Measurements from ENCODE around the gene FAM98B. TPM values are rescaled to one million over a fixed set of nuclear protein-coding genes. Genes with fewer than 3 reads are reported as not detected.

FAM98B gene
- total RNA-seq, 2 experiments from 2014 or later, result 8.5 to 29.1 TPM

DNA sequence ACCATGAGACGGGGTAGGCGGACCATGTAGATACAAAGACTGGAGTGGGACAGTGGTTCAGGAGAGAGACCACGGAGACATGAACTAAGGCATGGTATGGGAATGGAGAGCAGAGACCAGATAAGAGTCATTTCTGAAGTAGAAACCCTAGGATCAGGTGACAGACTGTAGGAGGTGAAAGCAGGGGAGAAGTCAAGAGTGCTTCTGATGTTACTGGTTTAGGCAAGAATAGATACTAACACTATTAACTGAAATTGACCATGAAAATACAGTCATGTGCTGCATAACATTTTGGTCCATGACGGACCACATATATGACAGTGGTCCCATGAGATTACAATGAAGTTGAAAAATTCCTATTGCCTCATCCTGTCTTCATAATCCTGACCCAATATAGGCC, 69.0 kb downstream of the FAM98B start:
- H2AFZ ChIP-seq (ENCODE audit: low read length), result no peak overlapping the region
- ChIA-PET CTCF (ENCODE audit: unreplicated experiment) (no interaction called here), POLR2A (interaction anchor here (0.7 to 1.2 kb wide), 3 partner anchors 9 to 12 kb away, joined by 3 to 5 read pairs (median 3); no protein-coding TSS in a partner anchor)
- no peak for TF ChIP-seq EZH2phosphoT487 (IDR thresholded peaks at IDR 0.05; ENCODE audit: borderline replicate concordance, low read depth, low read length)
- TF ChIP-seq, protein P1, sequence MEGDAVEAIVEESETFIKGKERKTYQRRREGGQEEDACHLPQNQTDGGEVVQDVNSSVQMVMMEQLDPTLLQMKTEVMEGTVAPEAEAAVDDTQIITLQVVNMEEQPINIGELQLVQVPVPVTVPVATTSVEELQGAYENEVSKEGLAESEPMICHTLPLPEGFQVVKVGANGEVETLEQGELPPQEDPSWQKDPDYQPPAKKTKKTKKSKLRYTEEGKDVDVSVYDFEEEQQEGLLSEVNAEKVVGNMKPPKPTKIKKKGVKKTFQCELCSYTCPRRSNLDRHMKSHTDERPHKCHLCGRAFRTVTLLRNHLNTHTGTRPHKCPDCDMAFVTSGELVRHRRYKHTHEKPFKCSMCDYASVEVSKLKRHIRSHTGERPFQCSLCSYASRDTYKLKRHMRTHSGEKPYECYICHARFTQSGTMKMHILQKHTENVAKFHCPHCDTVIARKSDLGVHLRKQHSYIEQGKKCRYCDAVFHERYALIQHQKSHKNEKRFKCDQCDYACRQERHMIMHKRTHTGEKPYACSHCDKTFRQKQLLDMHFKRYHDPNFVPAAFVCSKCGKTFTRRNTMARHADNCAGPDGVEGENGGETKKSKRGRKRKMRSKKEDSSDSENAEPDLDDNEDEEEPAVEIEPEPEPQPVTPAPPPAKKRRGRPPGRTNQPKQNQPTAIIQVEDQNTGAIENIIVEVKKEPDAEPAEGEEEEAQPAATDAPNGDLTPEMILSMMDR (conservative IDR thresholded peaks at IDR 0.05; ENCODE audit: low read length), result no peak
- H3K4me2 ChIP-seq (ENCODE audit: low read length), result no peak overlapping the region
- BruUV-seq (replicated peaks), result no TSS peak
- DNase-seq (ENCODE audit: low spot score), result no peak
- no peaks in the 10 kb centered on the region for H3K4me1 ChIP-seq (ENCODE audit: insufficient read depth, low read length, poor library complexity, severe bottlenecking)
- no peaks in the 10 kb centered on the region for H3K9me2 ChIP-seq (ENCODE audit: insufficient read depth, low read length)
- no peak overlapping the region for H3K27ac ChIP-seq (ENCODE audit: low read depth, low read length, poor library complexity, severe bottlenecking)
- intact Hi-C loops (cut with micrococcal nuclease; ENCODE audit: unreplicated experiment), result no loop called here
- H3K9me3 ChIP-seq (ENCODE audit: low read length), result no peaks in the 10 kb centered on the region
- no peak overlapping the region for H3K4me3 ChIP-seq (ENCODE audit: low read depth, low read length, poor library complexity, severe bottlenecking)
- no peaks in the 10 kb centered on the region for H4K20me1 ChIP-seq (ENCODE audit: insufficient read depth, low read length)
- H3K79me2 ChIP-seq (ENCODE audit: insufficient read depth, low read depth, low read length), result no peaks in the 10 kb centered on the region
- H3K36me3 ChIP-seq (ENCODE audit: insufficient read depth, low read length), result no peaks in the 10 kb centered on the region

GRCh38 chr15:38524156-38524555, 70.2 kb downstream of the FAM98B start:
- no peaks in the 10 kb centered on the region for H3K9me2 ChIP-seq (ENCODE audit: insufficient read depth, low read length)
- H3K36me3 ChIP-seq (ENCODE audit: insufficient read depth, low read length), result no peaks in the 10 kb centered on the region
- intact Hi-C loops (cut with micrococcal nuclease; ENCODE audit: unreplicated experiment), result no loop called here
- no peaks in the 10 kb centered on the region for H4K20me1 ChIP-seq (ENCODE audit: insufficient read depth, low read length)
- TF ChIP-seq EZH2phosphoT487 (IDR thresholded peaks at IDR 0.05; ENCODE audit: borderline replicate concordance, low read depth, low read length), result no peak
- TF ChIP-seq, protein P1 (conservative IDR thresholded peaks at IDR 0.05; ENCODE audit: low read length), result no peak
- BruUV-seq (replicated peaks), result no TSS peak
- H3K4me2 ChIP-seq (ENCODE audit: low read length), result no peak overlapping the region
- no peak overlapping the region for H3K4me3 ChIP-seq (ENCODE audit: low read depth, low read length, poor library complexity, severe bottlenecking)
- DNase-seq (ENCODE audit: low spot score), result no peak
- ChIA-PET POLR2A (no interaction called here), CTCF (ENCODE audit: unreplicated experiment) (no interaction called here)
- no peak overlapping the region for H2AFZ ChIP-seq (ENCODE audit: low read length)
- no peaks in the 10 kb centered on the region for H3K9me3 ChIP-seq (ENCODE audit: low read length)
- H3K79me2 ChIP-seq (ENCODE audit: insufficient read depth, low read depth, low read length), result no peaks in the 10 kb centered on the region
- H3K27ac ChIP-seq (ENCODE audit: low read depth, low read length, poor library complexity, severe bottlenecking), result no peak overlapping the region
- H3K4me1 ChIP-seq (ENCODE audit: insufficient read depth, low read length, poor library complexity, severe bottlenecking), result no peaks in the 10 kb centered on the region

GRCh38 chr15:38525489-38525888, 71.6 kb downstream of the FAM98B start:
- no peaks in the 10 kb centered on the region for H3K9me3 ChIP-seq (ENCODE audit: low read length)
- H3K4me2 ChIP-seq (ENCODE audit: low read length), result no peak overlapping the region
- H4K20me1 ChIP-seq (ENCODE audit: insufficient read depth, low read length), result no peaks in the 10 kb centered on the region
- no peak overlapping the region for H3K4me3 ChIP-seq (ENCODE audit: low read depth, low read length, poor library complexity, severe bottlenecking)
- H3K27ac ChIP-seq (ENCODE audit: low read depth, low read length, poor library complexity, severe bottlenecking), result no peak overlapping the region
- CTCF ChIA-PET (ENCODE audit: unreplicated experiment), result no interaction called here
- H3K4me1 ChIP-seq (ENCODE audit: insufficient read depth, low read length, poor library complexity, severe bottlenecking), result no peaks in the 10 kb centered on the region
- no peaks in the 10 kb centered on the region for H3K79me2 ChIP-seq (ENCODE audit: insufficient read depth, low read depth, low read length)
- H3K9me2 ChIP-seq (ENCODE audit: insufficient read depth, low read length), result no peaks in the 10 kb centered on the region
- TF ChIP-seq, protein P1 (conservative IDR thresholded peaks at IDR 0.05; ENCODE audit: low read length), result no peak
- TF ChIP-seq EZH2phosphoT487 (IDR thresholded peaks at IDR 0.05; ENCODE audit: borderline replicate concordance, low read depth, low read length), result no peak
- no peak overlapping the region for H2AFZ ChIP-seq (ENCODE audit: low read length)
- intact Hi-C loops (cut with micrococcal nuclease; ENCODE audit: unreplicated experiment), result no loop called here
- no TSS peak for BruUV-seq (replicated peaks)
- no peak for DNase-seq (ENCODE audit: low spot score)
- POLR2A ChIA-PET, result interaction anchor here (1.0 kb wide), 1 partner anchor 23 kb away, joined by 3 read pairs; no protein-coding TSS in a partner anchor
- no peaks in the 10 kb centered on the region for H3K36me3 ChIP-seq (ENCODE audit: insufficient read depth, low read length)

Data from OCI-LY7 (cell line).